SKM-1 (cell line): ENCODE results near the gene BNIP1.

Experiments
- DNase-seq: peaks from one replicate; lab custom pipeline; 2025; ENCODE audit not compliant: unreplicated experiment; lab: John Stamatoyannopoulos, UW

The BNIP1 gene

GRCh38 chr5:173211284-173211683 is 67.0 kb downstream of the BNIP1 start:
- no peak for DNase-seq

GRCh38 chr5:173213236-173213933 is 69.1 kb downstream of the BNIP1 start:
- no peak for DNase-seq
